Smooth muscle cell of the brain vasculature (primary cell): ENCODE measurements around the gene PHOSPHO2.
"Not testable (repeated sequence)": the region's sequence is repeated elsewhere in the genome, so short reads cannot be mapped to it uniquely, and the experiment has no call there.

Source experiments
- DNase-seq: peaks from one replicate; pipeline ENCODE4 v3.0.0-alpha.2; 2012; ENCODE audit warnings: low read depth, low spot score

The PHOSPHO2 gene

GRCh38 chr2:169684135-169684565 is 10.1 kb upstream of the PHOSPHO2 start:
- no peak for DNase-seq

- not testable (repeated sequence) for DNase-seq
These were observed 9.6 kb upstream of the PHOSPHO2 start for GRCh38 chr2:169684712-169685111.

- not testable (repeated sequence) for DNase-seq
These were observed 7.4 kb upstream of the PHOSPHO2 start for GRCh38 chr2:169686825-169687224.

- DNase-seq, result not testable (repeated sequence)
These were observed 6.3 kb upstream of the PHOSPHO2 start for GRCh38 chr2:169687943-169688342.

- no peak for DNase-seq
These were observed 3.3 kb upstream of the PHOSPHO2 start for GRCh38 chr2:169690958-169691357.

GRCh38 chr2:169692718-169693117 is 1.6 kb upstream of the PHOSPHO2 start:
- DNase-seq, result no peak

- no peak for DNase-seq
These were observed 909 bp upstream of the PHOSPHO2 start for GRCh38 chr2:169693360-169693759.

- DNase-seq, result no peak
These were observed 608 bp downstream of the PHOSPHO2 start for GRCh38 chr2:169694894-169695260.

GRCh38 chr2:169696381-169696780 is 2.1 kb downstream of the PHOSPHO2 start:
- no peak for DNase-seq

GRCh38 chr2:169699173-169699572 is 4.9 kb downstream of the PHOSPHO2 start:
- DNase-seq, result not testable (repeated sequence)

- no peak for DNase-seq
These were observed 8.7 kb downstream of the PHOSPHO2 start for GRCh38 chr2:169702996-169703395.

- no peak for DNase-seq
These were observed 10.0 kb downstream of the PHOSPHO2 start for GRCh38 chr2:169704160-169704708.

GRCh38 chr2:169705927-169706326 is 11.7 kb downstream of the PHOSPHO2 start:
- DNase-seq, result no peak

GRCh38 chr2:169707626-169708025 is 13.4 kb downstream of the PHOSPHO2 start:
- no peak for DNase-seq

- DNase-seq, result no peak
These were observed 15.1 kb downstream of the PHOSPHO2 start for GRCh38 chr2:169709331-169709730.

GRCh38 chr2:169709981-169710380 is 15.7 kb downstream of the PHOSPHO2 start:
- no peak for DNase-seq

- DNase-seq, result no peak
These were observed 17.7 kb downstream of the PHOSPHO2 start for GRCh38 chr2:169711751-169712509.

GRCh38 chr2:169712791-169713227 is 18.5 kb downstream of the PHOSPHO2 start:
- DNase-seq, result no peak

GRCh38 chr2:169713331-169713730 is 19.1 kb downstream of the PHOSPHO2 start:
- no peak for DNase-seq

- no peak for DNase-seq
These were observed 20.4 kb downstream of the PHOSPHO2 start for GRCh38 chr2:169714699-169715098.

GRCh38 chr2:169715379-169716237 is 21.3 kb downstream of the PHOSPHO2 start:
- DNase-seq, result no peak

- no peak for DNase-seq
These were observed 22.1 kb downstream of the PHOSPHO2 start for GRCh38 chr2:169716238-169716886.
